Measurements from ENCODE around the gene PARVG.
"Not testable (repeated sequence)": the region's sequence is repeated elsewhere in the genome, so short reads cannot be mapped to it uniquely, and the experiment has no call there.

GRCh38 chr22:44234372-44234771, 53.6 kb downstream of the PARVG start:
- TF ChIP-seq POLR2A, CTCF (IDR thresholded peaks at IDR 0.05): not testable (repeated sequence)

All from uterus (tissue), 2 donors.